Posterior vena cava (tissue), 2 donors: ENCODE results near the gene COMMD7. TPM values are rescaled to one million over a fixed set of nuclear protein-coding genes. Genes with fewer than 3 reads are reported as not detected.
"Not testable (repeated sequence)": the region's sequence is repeated elsewhere in the genome, so short reads cannot be mapped to it uniquely, and the experiment has no call there.

Experiments
- DNase-seq: peaks from one replicate; pipeline ENCODE4 v3.0.0-alpha.2; 2020; ENCODE audit warnings: low spot score
- intact Hi-C, 2 donors: fragments of 100-400 bp; cut with DNase I; formaldehyde crosslinking; loops; one replicate each; pipeline versions ENCODE4 v1.14.1 to v1.14.2; 2022 to 2023
- total RNA-seq, 2 donors: library from RNA; stranded (reverse); fragmentation: NEBNext Ultra II Directional; extraction: Animal tissue kit (Norgen Biotek cat#: 25700); gene quantifications; one replicate each; pipeline ENCODE4 v1.2.1, GENCODE V29; 2021
- donor health status: DM: yes; HTN: yes; CAD: no.
- donor health status: DM: yes; HTN: yes; CAD: no.

The COMMD7 gene
- total RNA-seq, 2 donors from 2014 or later: 38.9 to 43.2 TPM

DNA sequence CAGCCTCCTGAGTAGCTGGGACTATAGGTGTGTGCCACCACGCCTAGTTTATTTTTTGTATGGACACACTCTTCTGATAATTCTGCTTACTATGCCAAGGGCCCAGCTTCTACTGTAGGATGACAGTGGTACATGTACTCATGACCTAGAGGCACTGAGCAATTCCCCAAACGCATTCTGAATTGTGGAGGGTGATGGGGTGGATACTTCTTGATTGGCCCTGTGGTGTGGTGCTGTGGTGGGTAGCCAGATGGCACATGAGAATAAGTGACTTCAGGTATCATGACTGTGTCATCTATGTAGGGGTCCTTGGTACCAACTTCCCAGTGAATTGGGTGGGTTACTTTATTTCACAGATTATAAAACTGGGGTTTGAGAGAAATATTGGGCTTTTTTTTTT lies 30.0 kb upstream of the COMMD7 start:
- DNase-seq: no peak
- intact Hi-C loops: no loop called here

DNA sequence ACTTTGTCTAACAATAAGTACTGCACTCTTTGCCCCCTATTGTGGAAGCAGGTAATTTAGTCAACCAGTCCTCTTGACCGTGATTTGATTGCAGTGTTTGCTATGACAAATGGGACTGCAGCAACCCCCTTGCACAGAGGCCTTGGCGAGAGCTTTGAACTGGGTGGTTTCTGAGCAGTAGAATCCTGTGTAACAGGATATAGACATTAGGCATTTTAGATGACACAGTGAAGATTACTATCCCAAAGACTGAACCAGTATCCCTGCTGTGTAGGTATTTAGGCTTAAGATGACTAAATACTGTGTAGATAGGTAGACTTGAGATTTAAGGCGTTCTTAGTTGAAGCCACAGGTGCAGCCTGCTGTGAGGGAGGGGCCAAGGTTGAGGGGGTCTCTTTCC lies 28.8 kb upstream of the COMMD7 start:
- DNase-seq: no peak
- intact Hi-C loops: no loop called here

DNA sequence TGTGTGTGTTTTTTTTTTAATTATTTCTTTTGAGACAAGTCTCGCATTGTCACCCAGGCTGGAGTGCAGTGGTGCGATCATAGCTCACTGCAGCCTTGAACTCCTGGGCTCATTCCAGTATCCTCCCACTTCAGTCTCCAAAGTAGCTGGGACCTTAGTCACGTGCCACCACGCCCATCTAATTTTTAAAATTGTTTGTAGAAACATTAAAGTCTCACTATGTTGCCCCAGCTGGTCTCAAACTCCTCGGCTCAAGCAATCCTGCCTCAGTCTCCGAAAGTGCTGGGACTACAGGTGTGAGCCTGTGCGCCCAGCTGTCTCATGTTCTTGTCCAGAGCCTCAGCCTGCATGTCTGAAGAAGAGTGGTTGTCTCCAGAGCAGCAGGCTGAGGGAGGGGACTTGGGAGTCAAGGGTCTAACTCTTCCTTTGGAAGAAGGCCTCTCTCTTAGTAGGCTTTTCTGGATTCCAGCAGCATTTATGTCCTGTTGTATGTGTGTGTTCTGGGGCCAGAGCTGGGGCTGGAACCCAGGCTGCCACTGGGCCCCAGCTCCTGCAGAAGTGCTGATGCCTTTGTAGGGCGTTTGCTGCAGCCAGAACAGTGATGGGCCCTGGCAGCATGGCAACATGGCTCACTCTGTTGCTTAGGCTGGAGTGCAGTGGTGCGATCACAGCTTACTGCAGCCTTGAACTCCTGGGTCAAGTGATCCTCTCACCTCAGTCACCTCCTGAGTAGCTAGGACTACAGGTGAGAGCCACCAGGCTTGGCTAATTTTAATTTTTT lies 24.3 kb upstream of the COMMD7 start:
- DNase-seq: no peak
- intact Hi-C loops: loop anchor here in 1 of 2 donors (10.0 kb wide), 1 partner anchor 83 kb away; no protein-coding TSS in a partner anchor

DNA sequence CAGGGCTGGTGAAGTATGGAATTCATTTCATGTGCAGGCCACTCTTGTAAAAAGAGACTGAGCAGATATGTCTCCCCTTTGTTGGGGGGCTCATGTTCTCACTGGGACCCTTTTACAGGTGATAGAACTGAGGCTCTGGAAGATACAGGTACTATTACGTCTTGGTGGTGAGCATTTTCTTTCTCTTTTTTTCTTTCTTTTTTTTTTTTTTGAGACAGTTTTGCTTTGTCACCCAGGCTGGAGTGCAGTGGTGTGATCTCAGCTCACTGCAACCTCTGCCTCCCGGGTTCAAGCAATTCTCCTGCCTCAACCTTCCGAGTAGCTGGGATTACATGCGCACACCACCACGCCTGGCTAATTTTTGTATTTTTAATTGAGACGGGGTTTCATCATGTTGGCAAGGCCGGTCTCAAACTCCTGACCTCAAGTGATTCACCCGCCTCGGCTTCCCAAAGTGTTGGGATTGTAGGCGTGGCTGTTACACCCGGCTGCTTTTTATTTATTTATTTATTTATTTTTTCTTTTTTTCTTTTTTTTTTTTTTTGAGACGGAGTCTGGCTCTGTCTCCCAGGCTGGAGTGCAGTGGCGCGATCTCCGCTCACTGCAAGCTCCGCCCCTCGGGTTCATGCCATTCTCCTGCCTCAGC lies 22.1 kb upstream of the COMMD7 start:
- not testable (repeated sequence) for DNase-seq
- intact Hi-C loops: loop anchor here in 1 of 2 donors (10.0 kb wide), 1 partner anchor 81 kb away; no protein-coding TSS in a partner anchor

DNA sequence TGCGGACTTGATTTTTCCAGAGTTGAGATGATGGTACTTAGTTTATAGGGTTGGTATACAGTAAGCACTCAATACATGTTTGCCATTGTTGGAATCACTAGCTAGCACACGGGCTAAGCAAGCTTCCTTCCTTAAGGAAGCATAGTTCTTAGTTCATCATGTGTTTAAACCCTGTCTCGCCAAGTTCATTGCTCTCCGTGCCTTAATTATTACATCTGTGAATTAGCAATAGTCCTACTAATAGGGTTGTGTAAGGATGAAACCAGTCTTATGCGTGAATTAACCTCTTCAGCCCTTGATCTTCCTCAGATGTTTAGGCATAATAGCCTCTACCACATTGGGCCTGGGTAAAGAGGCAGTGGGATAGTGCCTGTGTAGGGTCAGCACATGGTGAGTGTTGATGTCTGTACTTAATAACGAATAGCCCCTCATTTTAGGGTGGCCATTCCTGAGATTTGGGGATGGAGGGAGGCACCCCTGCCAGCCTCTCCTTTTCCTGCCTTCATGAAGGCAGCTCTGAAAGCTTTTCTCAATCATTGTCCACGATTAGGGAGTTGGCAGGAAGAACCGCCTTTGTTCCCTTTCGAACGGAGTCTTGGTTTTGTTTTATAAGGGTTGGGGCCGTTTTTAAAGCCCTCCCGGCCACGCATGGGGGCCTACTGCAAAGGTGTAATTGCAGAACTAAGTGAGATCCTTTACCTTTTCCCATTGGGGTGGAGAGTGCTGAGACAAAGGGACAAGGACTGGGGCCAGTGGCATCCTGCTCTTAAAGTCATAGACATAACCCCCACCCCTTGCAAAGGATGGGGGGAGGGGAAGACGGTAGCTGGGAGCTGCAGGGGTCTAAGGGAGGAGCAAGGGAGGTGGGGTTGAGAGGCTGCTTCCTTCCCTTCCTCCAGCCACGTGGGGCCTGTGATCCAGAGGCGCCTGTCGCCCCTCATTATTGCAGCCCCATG lies 21.0 kb upstream of the COMMD7 start:
- intact Hi-C loops: loop anchor here in 1 of 2 donors (10.0 kb wide), 1 partner anchor 79 kb away; no protein-coding TSS in a partner anchor
- DNase-seq: no peak

DNA sequence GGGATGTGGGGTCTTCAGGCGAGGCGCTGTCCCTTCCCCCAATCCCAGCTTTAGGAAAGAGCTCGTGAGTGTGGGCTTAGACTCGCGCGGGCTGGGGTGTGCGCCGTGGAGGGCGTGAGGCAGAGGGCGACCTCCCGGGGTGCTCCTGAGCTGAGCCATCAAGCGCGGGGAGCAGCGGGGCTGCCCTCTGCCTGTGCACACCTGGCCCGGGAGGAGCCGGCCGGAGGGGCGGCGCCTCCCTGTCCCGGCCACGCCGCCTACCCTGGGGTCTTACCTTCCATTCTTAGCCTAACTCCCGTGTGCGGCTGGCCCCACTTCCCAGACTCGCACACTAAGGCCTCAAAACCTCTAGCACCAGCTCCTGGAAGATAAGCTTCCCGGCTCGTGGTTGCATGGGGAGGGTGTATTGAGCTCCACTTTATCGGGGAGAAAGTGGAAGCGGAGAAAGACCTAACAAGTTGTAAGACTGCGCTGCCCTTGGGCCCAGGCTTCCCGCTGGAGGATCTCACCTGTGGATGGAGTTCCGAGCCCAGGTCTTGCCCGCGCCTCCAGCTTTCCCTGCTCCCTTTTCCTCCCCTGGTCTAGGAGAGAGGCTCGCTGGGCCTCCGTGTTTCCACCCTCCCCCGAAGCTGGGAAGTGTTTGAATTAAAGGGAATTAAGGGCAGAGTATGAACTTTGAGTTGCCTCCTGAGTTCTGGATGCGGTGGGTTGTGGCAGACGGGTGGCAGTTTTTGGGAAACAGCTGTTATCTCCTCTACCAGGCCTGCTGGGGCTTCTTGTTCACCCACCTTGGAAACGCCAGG lies 20.1 kb upstream of the COMMD7 start:
- no peak for DNase-seq
- intact Hi-C loops: loop anchor here in 1 of 2 donors (10.0 kb wide), 1 partner anchor 79 kb away; no protein-coding TSS in a partner anchor

DNA sequence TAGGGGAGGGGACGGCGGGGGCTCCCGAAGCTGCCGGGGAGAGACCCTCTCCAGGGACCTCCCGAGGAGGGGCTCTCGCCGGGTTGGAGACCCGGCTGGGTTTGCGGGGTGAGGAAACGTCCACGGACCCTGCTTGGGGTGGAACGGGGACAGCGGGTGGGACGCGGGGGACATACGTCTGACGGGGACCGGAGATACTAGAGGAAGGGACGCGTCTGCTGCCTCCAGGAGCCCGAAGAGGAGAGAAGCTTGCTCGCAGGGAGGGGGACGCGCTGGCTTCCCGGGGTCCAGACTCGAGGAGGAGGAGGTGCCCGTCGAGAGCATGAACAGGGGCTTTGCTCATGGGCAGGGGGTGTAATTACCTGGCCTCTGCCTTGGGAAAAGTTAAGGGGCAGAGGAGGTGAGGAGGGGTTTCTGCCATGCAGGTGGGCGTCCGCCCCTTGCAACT lies 19.5 kb upstream of the COMMD7 start:
- no peak for DNase-seq
- intact Hi-C loops: loop anchor here in 1 of 2 donors (10.0 kb wide), 1 partner anchor 78 kb away; no protein-coding TSS in a partner anchor

DNA sequence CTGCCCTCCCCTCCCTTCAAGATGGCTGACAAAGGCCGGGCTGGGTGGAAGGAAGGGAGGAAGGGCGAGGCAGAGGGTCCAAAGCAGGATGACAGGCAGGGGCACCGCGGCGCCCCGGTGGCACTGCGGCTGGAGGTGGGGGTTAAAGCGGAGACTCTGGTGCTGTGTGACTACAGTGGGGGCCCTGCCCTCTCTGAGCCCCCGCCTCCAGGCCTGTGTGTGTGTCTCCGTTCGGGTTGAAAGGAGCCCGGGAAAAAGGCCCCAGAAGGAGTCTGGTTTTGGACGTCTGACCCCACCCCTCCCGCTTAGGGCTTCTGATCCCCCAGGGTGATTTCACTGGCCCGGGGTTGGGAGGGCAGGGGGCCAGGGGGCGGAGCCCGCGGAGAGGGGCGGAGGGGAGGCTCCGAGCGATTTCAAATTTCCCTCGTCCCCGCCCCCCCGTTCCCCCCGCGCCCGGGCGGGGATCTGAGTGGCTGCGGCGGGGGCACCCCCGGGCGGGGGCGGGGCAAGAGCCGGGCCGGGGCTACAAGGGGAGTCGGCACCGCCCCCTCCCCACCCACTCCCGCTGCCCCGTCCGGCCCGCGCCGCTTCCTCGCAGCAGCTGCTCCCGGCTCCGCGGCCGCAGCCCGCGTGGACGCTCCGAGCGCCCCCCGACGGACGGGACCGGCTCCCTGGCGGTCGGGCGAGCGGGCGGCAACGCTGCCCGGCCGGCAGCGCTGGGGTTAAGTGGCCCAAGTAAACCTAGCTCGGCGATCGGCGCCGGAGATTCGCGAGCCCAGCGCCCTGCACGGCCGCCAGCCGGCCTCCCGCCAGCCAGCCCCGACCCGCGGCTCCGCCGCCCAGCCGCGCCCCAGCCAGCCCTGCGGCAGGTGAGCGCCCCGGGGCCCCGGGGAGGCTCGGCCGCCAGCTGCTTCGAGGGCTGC lies 18.8 kb upstream of the COMMD7 start, which contains the start of gene DNMT3B:
Gene DNMT3B (plus strand): TSS at position 555 of the 923 bp plus-strand sequence. CDS start 17,939 bp downstream, outside the sequence.
- DNase-seq: peak; percentile 91
- intact Hi-C loops: loop anchor here in 1 of 2 donors (10.0 kb wide), 1 partner anchor 77 kb away; no protein-coding TSS in a partner anchor

DNA sequence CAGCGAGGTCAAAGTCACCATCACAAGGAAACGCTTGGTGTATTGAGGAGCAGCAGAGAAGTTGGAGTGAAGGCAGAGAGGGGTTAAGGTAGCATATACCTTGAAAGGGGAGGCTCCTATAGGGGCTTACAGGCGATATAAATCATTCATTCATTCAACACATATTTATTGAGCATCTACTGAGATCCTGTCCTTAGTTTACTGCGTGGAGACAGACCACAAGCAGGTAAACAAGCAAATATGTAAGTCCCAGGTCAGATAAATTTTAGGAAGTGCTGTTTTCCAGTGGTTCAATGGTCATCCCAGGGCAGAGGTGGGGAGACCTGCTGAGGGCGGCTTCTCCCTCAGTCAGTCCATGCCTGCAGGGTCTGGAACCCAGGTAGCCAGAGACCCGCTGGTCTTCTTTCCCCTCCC lies 18.2 kb upstream of the COMMD7 start:
- intact Hi-C loops: loop anchor here in 1 of 2 donors (10.0 kb wide), 1 partner anchor 77 kb away; no protein-coding TSS in a partner anchor
- DNase-seq: no peak

DNA sequence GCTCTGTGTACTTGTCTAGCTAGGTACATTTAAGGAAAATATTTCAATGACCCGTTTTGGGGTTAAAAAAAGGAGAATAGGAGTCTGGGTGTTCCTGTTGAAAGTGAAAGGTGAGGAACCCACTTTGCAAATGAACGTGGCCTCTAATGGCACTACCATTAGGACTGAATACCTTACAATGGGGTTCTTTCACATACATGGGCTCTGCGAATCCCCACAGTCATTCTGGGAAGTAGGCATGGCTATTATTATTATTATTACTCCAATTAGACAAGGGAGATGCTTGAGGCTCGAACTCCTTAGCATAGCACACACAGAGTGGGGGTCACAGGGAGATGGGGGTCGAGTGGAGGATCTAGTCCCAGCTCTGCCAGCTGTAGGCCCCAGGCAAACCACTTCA lies 12.9 kb upstream of the COMMD7 start:
- intact Hi-C loops: no loop called here
- DNase-seq: no peak

DNA sequence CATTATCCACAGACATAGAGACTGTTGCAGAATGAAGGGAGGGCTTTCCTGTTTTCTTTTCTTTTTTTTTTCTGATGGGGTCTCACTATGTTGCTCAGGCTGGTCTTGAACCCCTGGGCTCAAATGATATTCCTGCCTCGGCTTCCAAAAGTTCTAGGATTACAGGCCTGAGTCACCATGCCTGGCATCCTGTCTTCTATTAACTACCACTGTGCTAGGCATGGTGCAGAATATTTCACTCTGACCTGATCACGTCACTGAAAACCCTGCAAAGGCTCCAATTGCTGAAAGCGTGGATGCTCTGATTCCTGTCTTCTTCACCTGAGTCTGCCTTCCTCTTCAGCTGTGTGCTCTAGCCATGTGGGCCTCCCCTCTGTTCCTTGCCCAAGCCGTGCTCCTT lies 10.5 kb upstream of the COMMD7 start:
- intact Hi-C loops: no loop called here
- no peak for DNase-seq

DNA sequence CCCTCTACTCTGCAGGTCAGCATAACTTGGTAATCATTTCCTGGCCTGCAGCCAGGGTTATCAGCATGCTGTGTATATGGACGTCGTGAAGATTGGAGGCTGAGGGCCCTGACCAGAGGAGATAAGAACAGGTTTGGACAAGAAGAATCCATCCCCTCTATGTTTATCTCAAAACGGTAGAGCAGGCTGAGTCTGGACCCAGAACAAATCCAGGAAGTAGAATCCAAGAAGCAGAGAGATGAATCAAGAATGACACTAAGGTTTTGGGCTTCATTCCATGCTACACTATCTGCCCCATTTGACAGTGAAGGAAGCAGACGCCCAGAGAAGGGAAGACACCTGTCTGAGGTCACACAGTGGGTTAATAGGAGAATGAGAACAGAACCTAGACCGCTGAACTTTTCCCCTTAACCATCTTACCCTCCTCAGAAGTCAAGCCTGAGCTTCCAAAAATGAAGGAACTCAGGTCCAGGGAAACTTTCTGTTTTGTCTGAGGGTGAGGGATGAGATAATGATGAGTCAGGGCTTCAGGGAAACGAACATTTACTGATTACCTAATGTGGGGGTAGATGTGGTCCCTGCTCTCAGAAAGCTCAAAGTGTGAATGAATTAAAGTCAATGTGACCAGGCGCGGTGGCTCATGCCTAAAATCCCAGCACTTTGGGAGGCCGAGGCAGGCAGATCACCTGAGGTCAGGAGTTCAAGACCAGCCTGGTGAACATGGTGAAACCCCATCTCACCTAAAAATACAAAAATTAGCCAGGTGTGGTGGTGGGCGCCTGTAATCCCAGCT lies 9.4 kb upstream of the COMMD7 start:
- intact Hi-C loops: no loop called here
- no peak for DNase-seq

DNA sequence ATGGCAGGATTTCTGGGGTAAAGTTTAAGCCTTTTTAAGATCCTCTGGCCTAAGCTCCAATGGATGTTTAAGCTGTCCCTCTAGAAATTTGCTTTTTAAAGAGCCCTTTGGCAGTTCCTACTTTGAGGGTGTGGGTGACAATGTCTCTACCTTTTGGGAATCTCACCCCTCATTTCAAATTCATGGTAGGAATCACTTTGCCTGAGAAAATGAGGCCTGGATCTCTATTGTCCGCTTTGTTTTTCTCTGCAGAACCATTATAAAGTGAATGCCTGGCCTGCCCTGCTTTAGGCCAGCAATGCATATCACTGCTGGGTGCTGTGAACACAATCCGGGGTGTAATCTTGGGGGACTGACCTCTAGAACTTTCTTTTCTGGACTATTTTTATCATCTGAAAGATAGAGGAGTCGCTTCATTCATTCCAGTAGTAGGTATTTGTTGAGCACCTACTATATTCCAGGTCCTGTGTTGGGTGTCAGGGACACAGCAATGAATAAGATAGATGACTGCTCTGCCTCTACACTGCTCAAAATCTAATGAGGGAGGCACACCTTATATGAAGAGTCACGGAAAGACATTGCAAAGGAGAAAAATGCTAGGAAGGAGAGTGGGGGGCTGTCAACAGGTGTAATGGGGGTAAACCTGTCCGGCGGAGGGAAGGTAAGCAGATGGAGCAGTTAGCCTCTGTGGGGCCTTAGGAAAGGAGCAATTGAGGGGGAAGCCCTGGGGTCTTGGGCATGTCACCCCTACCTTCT lies 8.6 kb upstream of the COMMD7 start:
- DNase-seq: no peak
- intact Hi-C loops: no loop called here

DNA sequence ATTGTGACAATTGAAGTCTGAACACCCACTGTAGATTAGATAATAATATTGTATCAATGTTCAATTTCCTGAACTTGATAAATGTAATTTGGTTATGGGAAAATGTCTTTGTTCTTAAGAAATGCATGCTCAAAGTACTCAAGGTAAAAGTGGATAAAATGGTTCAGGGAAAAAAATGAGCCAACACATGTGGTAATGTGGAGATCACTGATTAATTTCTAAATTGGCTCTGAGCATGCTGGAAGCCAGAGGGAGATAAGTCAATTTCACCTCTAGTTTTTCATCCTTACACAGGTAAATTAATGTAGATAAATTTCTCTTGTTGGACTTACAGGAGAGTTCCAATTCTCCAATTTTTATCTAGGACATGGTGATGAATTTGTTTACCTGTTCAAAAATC lies 8.0 kb upstream of the COMMD7 start:
- intact Hi-C loops: no loop called here
- DNase-seq: no peak

DNA sequence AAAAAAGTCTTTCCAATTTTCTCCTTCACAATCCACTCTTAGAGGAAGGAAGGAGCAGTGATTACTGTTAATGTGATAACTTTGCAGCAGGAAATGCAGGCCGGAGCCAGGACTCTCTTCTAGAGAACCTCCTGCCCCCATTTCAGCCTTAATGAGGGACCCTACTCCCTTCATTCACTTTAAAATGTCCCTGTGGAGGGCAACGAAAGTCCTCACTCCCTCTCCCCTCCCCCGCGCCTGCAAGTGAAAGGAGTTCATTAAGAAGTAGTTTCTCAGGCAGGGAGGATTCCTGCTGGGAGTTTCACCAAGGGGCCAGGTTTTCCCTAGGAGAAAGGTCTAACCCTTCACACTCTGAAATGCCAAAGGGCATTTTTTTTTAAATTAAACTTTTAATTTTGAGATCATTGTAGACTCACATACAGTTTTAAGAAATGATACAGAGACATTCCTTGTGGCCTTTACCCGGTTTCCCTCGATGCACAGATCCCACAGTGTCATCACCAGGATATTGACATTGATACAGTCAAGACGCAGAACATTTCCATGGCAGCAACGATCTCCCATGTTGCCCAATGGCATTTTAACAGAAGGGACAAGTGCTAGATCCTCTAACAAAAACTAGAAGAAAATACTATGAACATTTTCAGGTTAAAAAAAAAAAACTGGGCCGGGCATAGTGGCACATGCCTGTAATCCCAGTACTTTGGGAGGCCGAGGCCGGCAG lies 6.8 kb upstream of the COMMD7 start:
- intact Hi-C loops: no loop called here
- DNase-seq: no peak
